ENCODE measurements around the gene ASXL1.

The ASXL1 gene

GRCh38 chr20:32437391-32438074 is 79.4 kb downstream of the ASXL1 start:
- DNase-seq (ENCODE audit: insufficient read length) (no peak), FAIRE-seq (no peak)
- no peak for TF ChIP-seq POLR2A (IDR thresholded peaks at IDR 0.05; ENCODE audit: low read depth, low read length)
- TF ChIP-seq POLR2AphosphoS5 (IDR thresholded peaks at IDR 0.05; ENCODE audit: low read depth, low read length), result no peak; the same call in 1 of the 2 replicates
- no peak for TF ChIP-seq TAF1 (IDR thresholded peaks at IDR 0.05; ENCODE audit: borderline replicate concordance, low read depth, low read length)

GRCh38 chr20:32438331-32438858 is 80.3 kb downstream of the ASXL1 start:
- TF ChIP-seq TAF1 (IDR thresholded peaks at IDR 0.05; ENCODE audit: borderline replicate concordance, low read depth, low read length) (no peak), POLR2AphosphoS5 (IDR thresholded peaks at IDR 0.05; ENCODE audit: low read depth, low read length) (no peak), POLR2A (IDR thresholded peaks at IDR 0.05; ENCODE audit: low read depth, low read length) (no peak)

GRCh38 chr20:32439132-32439829 is 81.2 kb downstream of the ASXL1 start:
- TF ChIP-seq POLR2A (IDR thresholded peaks at IDR 0.05; ENCODE audit: low read depth, low read length), result peak; percentile 25; the same call in 1 of the 2 replicates
- peak; percentile 45; the same call in 1 of the 2 replicates for TF ChIP-seq POLR2AphosphoS5 (IDR thresholded peaks at IDR 0.05; ENCODE audit: low read depth, low read length)
- no peak for TF ChIP-seq TAF1 (IDR thresholded peaks at IDR 0.05; ENCODE audit: borderline replicate concordance, low read depth, low read length)
- no peak for DNase-seq (ENCODE audit: insufficient read length)
- FAIRE-seq, result no peak

More at GRCh38 chr20:32438331-32438858, 80.3 kb downstream of the ASXL1 start:
- no peak for FAIRE-seq
- DNase-seq (ENCODE audit: insufficient read length), result no peak

- FAIRE-seq (no peak), DNase-seq (ENCODE audit: insufficient read length) (no peak)
- TF ChIP-seq POLR2A (IDR thresholded peaks at IDR 0.05; ENCODE audit: low read depth, low read length) (no peak), POLR2AphosphoS5 (IDR thresholded peaks at IDR 0.05; ENCODE audit: low read depth, low read length) (0 out of 2 replicates have a peak, but pooled peaks have one; percentile 12)
Observed at GRCh38 chr20:32440069-32440757, 82.1 kb downstream of the ASXL1 start.

GRCh38 chr20:32440758-32441078 is 82.6 kb downstream of the ASXL1 start:
- DNase-seq (ENCODE audit: insufficient read length) (no peak), FAIRE-seq (no peak)
- peak; percentile 24; the same call in 1 of the 2 replicates for TF ChIP-seq POLR2AphosphoS5 (IDR thresholded peaks at IDR 0.05; ENCODE audit: low read depth, low read length)
- no peak for TF ChIP-seq TAF1 (IDR thresholded peaks at IDR 0.05; ENCODE audit: borderline replicate concordance, low read depth, low read length)

GRCh38 chr20:32441638-32442037 is 83.5 kb downstream of the ASXL1 start:
- TF ChIP-seq POLR2AphosphoS5 (IDR thresholded peaks at IDR 0.05; ENCODE audit: low read depth, low read length) (no peak), POLR2A (IDR thresholded peaks at IDR 0.05; ENCODE audit: low read depth, low read length) (no peak), TAF1 (IDR thresholded peaks at IDR 0.05; ENCODE audit: borderline replicate concordance, low read depth, low read length) (no peak)
- FAIRE-seq, result no peak
- no peak for DNase-seq (ENCODE audit: insufficient read length)

- no peak for DNase-seq (ENCODE audit: insufficient read length)
- TF ChIP-seq POLR2A (IDR thresholded peaks at IDR 0.05; ENCODE audit: low read depth, low read length), result no peak
- TF ChIP-seq POLR2AphosphoS5 (IDR thresholded peaks at IDR 0.05; ENCODE audit: low read depth, low read length), result no peak
- TF ChIP-seq TAF1 (IDR thresholded peaks at IDR 0.05; ENCODE audit: borderline replicate concordance, low read depth, low read length), result no peak
- FAIRE-seq, result no peak
Observed at GRCh38 chr20:32442630-32443373, 84.7 kb downstream of the ASXL1 start.

- DNase-seq (ENCODE audit: insufficient read length) (no peak), FAIRE-seq (no peak)
- TF ChIP-seq TAF1 (IDR thresholded peaks at IDR 0.05; ENCODE audit: borderline replicate concordance, low read depth, low read length), result no peak
- TF ChIP-seq POLR2A (IDR thresholded peaks at IDR 0.05; ENCODE audit: low read depth, low read length), result no peak
Observed at GRCh38 chr20:32443386-32443974, 85.3 kb downstream of the ASXL1 start.

- TF ChIP-seq POLR2A (IDR thresholded peaks at IDR 0.05; ENCODE audit: low read depth, low read length), result no peak
- TF ChIP-seq TAF1 (IDR thresholded peaks at IDR 0.05; ENCODE audit: borderline replicate concordance, low read depth, low read length), result no peak
- no peak for TF ChIP-seq POLR2AphosphoS5 (IDR thresholded peaks at IDR 0.05; ENCODE audit: low read depth, low read length)
- FAIRE-seq (no peak), DNase-seq (ENCODE audit: insufficient read length) (no peak)
Observed at GRCh38 chr20:32444474-32445220, 86.5 kb downstream of the ASXL1 start.

- FAIRE-seq, result no peak
- DNase-seq (ENCODE audit: insufficient read length), result no peak
- TF ChIP-seq POLR2A (IDR thresholded peaks at IDR 0.05; ENCODE audit: low read depth, low read length), result no peak; the same call in 1 of the 2 replicates
- 0 out of 2 replicates have a peak, but pooled peaks have one; percentile 26 for TF ChIP-seq POLR2AphosphoS5 (IDR thresholded peaks at IDR 0.05; ENCODE audit: low read depth, low read length)
Observed at GRCh38 chr20:32445539-32446273, 87.6 kb downstream of the ASXL1 start.
